K562 (cell line): ENCODE data around the gene SPHK1. TPM values are rescaled to one million over a fixed set of nuclear protein-coding genes. Genes with fewer than 3 reads are reported as not detected.

Experiments
- ARID3A ChIP-seq: IDR thresholded peaks from 2 replicates; pipeline ENCODE4 v1.6.1; 2012; ENCODE audit warnings: low read depth, low read length, improper control_type of control experiment, borderline replicate concordance
- ARID3B ChIP-seq: fragments of 250-450 bp; sonication (Bioruptor Pico); IDR thresholded peaks from 2 replicates; pipeline ENCODE4 v1.4.0; 2020; ENCODE audit warnings: borderline replicate concordance
- ATF7 ChIP-seq: fragments of 450-650 bp; IDR thresholded peaks from 2 replicates; pipeline ENCODE4 v1.7.1; 2014; ENCODE audit warnings: mild to moderate bottlenecking, moderate library complexity
- CTCFL ChIP-seq: IDR thresholded peaks from 2 replicates; pipeline ENCODE4 v1.6.1; 2011; ENCODE audit warnings: borderline replicate concordance, low read depth, mild to moderate bottlenecking, moderate library complexity, low read length; ENCODE audit not compliant: insufficient read depth, poor library complexity, severe bottlenecking
- MLX ChIP-seq, 2 experiments: fragments of 450-650 bp in 1 of 2; sonication (generic) in 1 of 2; formaldehyde crosslinking; conservative IDR thresholded peaks; 2 replicates each; pipeline versions ENCODE4 v1.4.0 to v1.8.1; 2020 to 2022; ENCODE audit warnings: mild to moderate bottlenecking in 1 of 2, missing genetic modification reagents in 1 of 2
- MTA2 ChIP-seq: fragments of 450-650 bp; IDR thresholded peaks from 2 replicates; pipeline ENCODE4 v1.6.1; 2016; ENCODE audit warnings: low read depth
- NR2C2 ChIP-seq, 2 experiments: fragments of 200-800 bp in 1 of 2; sonication (Bioruptor generic) in 1 of 2; sonication (generic) in 1 of 2; formaldehyde crosslinking in 1 of 2; IDR thresholded peaks; 2 replicates each; pipeline versions ENCODE4 v1.6.1 to v1.8.0; 2016 to 2022; ENCODE audit warnings: mild to moderate bottlenecking in 1 of 2, missing compliant biosample characterization in 1 of 2, missing genetic modification characterization in 1 of 2, missing genetic modification reagents in 1 of 2
- RHOXF2B ChIP-seq: fragments of 250-450 bp; sonication (Bioruptor Pico); conservative IDR thresholded peaks from 2 replicates; pipeline ENCODE4 v1.5.1; 2021
- SFPQ ChIP-seq: fragments of 200-400 bp; formaldehyde crosslinking; IDR thresholded peaks from 2 replicates; pipeline ENCODE4 v1.6.1; 2017; ENCODE audit warnings: mild to moderate bottlenecking, low read depth, low read length, moderate library complexity
- SMARCA4 ChIP-seq: fragments of 450-650 bp; IDR thresholded peaks from 2 replicates; pipeline ENCODE4 v1.6.1; 2016
- ZNF239 ChIP-seq: fragments of 250-450 bp; sonication (Bioruptor Pico); IDR thresholded peaks from 2 replicates; pipeline ENCODE4 v1.4.0; 2020; ENCODE audit warnings: mild to moderate bottlenecking
- ZNF592 ChIP-seq: fragments of 450-650 bp; IDR thresholded peaks from 2 replicates; pipeline ENCODE4 v1.6.1; 2017; ENCODE audit warnings: antibody characterized with exemption, mild to moderate bottlenecking
- ZNF707 ChIP-seq: fragments of 250-450 bp; sonication (Bioruptor Pico); conservative IDR thresholded peaks from 2 replicates; pipeline ENCODE4 v1.8.0; 2022; ENCODE audit warnings: inconsistent platforms, mild to moderate bottlenecking, moderate library complexity
- polyA plus RNA-seq, 8 experiments: library from polyadenylated mRNA; depleted of rRNA in 4 of 8; stranded (reverse) in 5 of 8; unstranded in 3 of 8; fragments of >200 nt; fragmentation: Nextera tagmentation in 2 of 8; fragmentation: Illumina TruSeq in 1 of 8; extraction: Ambion mirVana in 2 of 8; extraction: Trizol in 1 of 8; gene quantifications; 2 replicates each; pipeline versions ENCODE4 v1.2.1 to v1.2.3, GENCODE V29; 2011 to 2014; ENCODE audit warnings: inconsistent platforms in 1 of 8, missing spikeins in 1 of 8
- total RNA-seq, 7 experiments: library from RNA; depleted of rRNA in 6 of 7; stranded (reverse); fragments of >200 nt in 6 of 7; fragmentation: Illumina TruSeq in 2 of 7; extraction: Trizol in 2 of 7; gene quantifications; 2 replicates each; pipeline versions ENCODE4 v1.2.1 to v1.2.3, GENCODE V29; 2011 to 2021; ENCODE audit warnings: low replicate concordance in 1 of 7

The SPHK1 gene
- total and polyA plus RNA-seq, 9 of the 15 experiments (the other 6 are each of a cell fraction or from before 2014, with no cell fraction given): 0.21 to 60.3 (median 14.5) TPM

GRCh38 chr17:76370261-76370993 is 14.0 kb upstream of the SPHK1 start (continued):
- TF ChIP-seq CTCFL: peak; percentile 50
- TF ChIP-seq NR2C2 (CRISPR knock-in tag; IDR thresholded peaks at IDR 0.05): no peak
- TF ChIP-seq NR2C2 (tag; IDR thresholded peaks at IDR 0.05): no peak
- no peak for TF ChIP-seq ZNF707
- TF ChIP-seq SMARCA4: 0 out of 2 replicates have a peak, but pooled peaks have one; percentile 28
- 0 out of 2 replicates have a peak, but pooled peaks have one; percentile 17 for TF ChIP-seq ZNF592
- TF ChIP-seq ARID3B (CRISPR knock-in tag): no peak
- 0 out of 2 replicates have a peak, but pooled peaks have one; percentile 24 for TF ChIP-seq ATF7
- no peak for TF ChIP-seq RHOXF2B (CRISPR knock-in tag)
- TF ChIP-seq ZNF239 (CRISPR knock-in tag): no peak
- TF ChIP-seq SFPQ: no peak
- no peak for TF ChIP-seq ARID3A
- no peak for TF ChIP-seq MTA2
- no peak for TF ChIP-seq MLX (CRISPR knock-in tag; conservative IDR thresholded peaks at IDR 0.05)
